ENCODE data around the gene IGLL5. TPM values are rescaled to one million over a fixed set of nuclear protein-coding genes. Genes with fewer than 3 reads are reported as not detected.
"Not testable (repeated sequence)": the region's sequence is repeated elsewhere in the genome, so short reads cannot be mapped to it uniquely, and the experiment has no call there.

The IGLL5 gene
- polyA plus RNA-seq, 1 of the 3 experiments (the other 2 are of a cell fraction): not detected

GRCh38 chr22:22902247-22903001 is 14.8 kb downstream of the IGLL5 start:
- Histone ChIP-seq H3K36me3 (replicated peaks in 1 of 2; ENCODE audit: control insufficient read depth in 1 of 2, insufficient read depth in 2 of 2, low read length in 1 of 2) (no peaks in the 10 kb centered on the region), H3K4me2 (no peak overlapping the region), H3K79me2 (ENCODE audit: insufficient read depth) (no peaks in the 10 kb centered on the region), H3K27ac (ENCODE audit: low read depth in 2 of 2, low read length in 1 of 2) (no peak overlapping the region), H4K20me1 (ENCODE audit: insufficient read depth) (no peaks in the 10 kb centered on the region), H3K27me3 (ENCODE audit: insufficient read depth) (no peaks in the 10 kb centered on the region), H3K9me2 (no peaks in the 10 kb centered on the region), H3K4me3 (ENCODE audit: low read depth in 2 of 2, low read length in 1 of 2) (no peak overlapping the region), H3K9ac (no peak overlapping the region), H3K4me1 (ENCODE audit: control insufficient read depth in 1 of 2, insufficient read depth in 2 of 2, low read depth in 1 of 2, low read length in 1 of 2) (no peaks in the 10 kb centered on the region), H2AFZ (ENCODE audit: low read depth) (no peak overlapping the region), H3K9me3 (no peaks in the 10 kb centered on the region), H3F3A (replicated peaks; ENCODE audit: insufficient read depth) (no peaks in the 10 kb centered on the region)
- TF ChIP-seq EP300 (IDR thresholded peaks at IDR 0.05; ENCODE audit: borderline replicate concordance in 1 of 2, low read depth in 1 of 2, low read length in 1 of 2) (no peak), POLR2AphosphoS5 (IDR thresholded peaks at IDR 0.05; ENCODE audit: low read depth, low read length) (no peak), RAD21 (IDR thresholded peaks at IDR 0.05; ENCODE audit: low read length) (no peak), FOSL2 (IDR thresholded peaks at IDR 0.05; ENCODE audit: borderline replicate concordance, low read depth) (no peak), TAF1 (IDR thresholded peaks at IDR 0.05; ENCODE audit: borderline replicate concordance, low read depth, low read length) (no peak), GATA2 (CRISPR knock-in tag; IDR thresholded peaks at IDR 0.05) (no peak), SMC3 (IDR thresholded peaks at IDR 0.05; ENCODE audit: low read depth, low read length) (no peak), CHD2 (IDR thresholded peaks at IDR 0.05; ENCODE audit: low read length, partially characterized antibody) (no peak)
- TF ChIP-seq, protein P1, sequence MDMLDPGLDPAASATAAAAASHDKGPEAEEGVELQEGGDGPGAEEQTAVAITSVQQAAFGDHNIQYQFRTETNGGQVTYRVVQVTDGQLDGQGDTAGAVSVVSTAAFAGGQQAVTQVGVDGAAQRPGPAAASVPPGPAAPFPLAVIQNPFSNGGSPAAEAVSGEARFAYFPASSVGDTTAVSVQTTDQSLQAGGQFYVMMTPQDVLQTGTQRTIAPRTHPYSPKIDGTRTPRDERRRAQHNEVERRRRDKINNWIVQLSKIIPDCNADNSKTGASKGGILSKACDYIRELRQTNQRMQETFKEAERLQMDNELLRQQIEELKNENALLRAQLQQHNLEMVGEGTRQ (IDR thresholded peaks at IDR 0.05; ENCODE audit: borderline replicate concordance, low read depth, low read length): no peak
- no peak for DNase-seq
- ChIA-PET CTCF (interaction anchor here (0.8 to 2.0 kb wide), 4 partner anchors 19 to 114 kb away, joined by 3 to 12 read pairs (median 6); no protein-coding TSS in a partner anchor), POLR2A (interaction anchor here (0.6 kb wide), 1 partner anchor 990 kb away, joined by 3 read pairs; no protein-coding TSS in a partner anchor)
- 27% methylated on average over 4 of the region's 9 CpGs for WGBS (ENCODE audit: low lambda C conversion rate)

GRCh38 chr22:22903355-22903777 is 15.8 kb downstream of the IGLL5 start:
- ChIA-PET POLR2A (interaction anchor here (0.6 kb wide), 1 partner anchor 991 kb away, joined by 3 read pairs; no protein-coding TSS in a partner anchor), CTCF (interaction anchor here (0.8 to 2.0 kb wide), 4 partner anchors 19 to 115 kb away, joined by 3 to 7 read pairs (median 4); no protein-coding TSS in a partner anchor)
- H3K36me3 ChIP-seq (replicated peaks in 1 of 2; ENCODE audit: control insufficient read depth in 1 of 2, insufficient read depth in 2 of 2, low read length in 1 of 2): no peaks in the 10 kb centered on the region
- H3K4me2 ChIP-seq: no peak overlapping the region
- WGBS (ENCODE audit: low lambda C conversion rate): 0% methylated on average over 2 of the region's 2 CpGs
- no peak overlapping the region for H3K27ac ChIP-seq (ENCODE audit: low read depth in 2 of 2, low read length in 1 of 2)
- no peak overlapping the region for H3K4me3 ChIP-seq (ENCODE audit: low read depth in 2 of 2, low read length in 1 of 2)
- DNase-seq: no peak
- no peaks in the 10 kb centered on the region for H3K79me2 ChIP-seq (ENCODE audit: insufficient read depth)
- H4K20me1 ChIP-seq (ENCODE audit: insufficient read depth): no peaks in the 10 kb centered on the region
- H3K4me1 ChIP-seq (ENCODE audit: control insufficient read depth in 1 of 2, insufficient read depth in 2 of 2, low read depth in 1 of 2, low read length in 1 of 2): no peaks in the 10 kb centered on the region
- H3K9ac ChIP-seq: no peak overlapping the region
- H2AFZ ChIP-seq (ENCODE audit: low read depth): no peak overlapping the region
- H3K9me2 ChIP-seq: no peaks in the 10 kb centered on the region
- no peak for TF ChIP-seq SMC3 (IDR thresholded peaks at IDR 0.05; ENCODE audit: low read depth, low read length)
- no peak for TF ChIP-seq GABPA (IDR thresholded peaks at IDR 0.05; ENCODE audit: low read depth)
- H3K9me3 ChIP-seq: no peaks in the 10 kb centered on the region
- H3K27me3 ChIP-seq (ENCODE audit: insufficient read depth): no peaks in the 10 kb centered on the region
- no peaks in the 10 kb centered on the region for H3F3A ChIP-seq (replicated peaks; ENCODE audit: insufficient read depth)

DNA sequence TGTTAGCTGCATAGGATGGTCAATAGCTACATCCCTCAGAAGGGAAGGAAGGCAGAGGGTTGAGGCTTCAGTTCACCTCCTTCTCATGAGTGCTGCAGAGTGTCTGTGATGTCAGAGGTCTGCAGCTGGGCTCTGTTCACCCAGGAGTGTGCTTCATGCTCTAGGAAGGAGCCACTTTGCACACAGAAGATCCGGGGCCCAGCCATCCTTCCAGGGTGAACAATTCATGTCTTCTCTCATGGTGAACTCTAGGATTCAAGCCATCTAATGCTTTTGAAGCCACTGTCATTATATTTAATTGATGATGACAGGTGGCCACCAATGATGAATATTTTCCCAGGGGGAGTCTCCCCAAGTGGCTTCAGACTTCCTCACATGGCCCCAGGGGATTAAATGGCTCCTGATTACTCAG is 16.2 kb downstream of the IGLL5 start:
- H4K20me1 ChIP-seq (ENCODE audit: insufficient read depth); POLR2A ChIA-PET; H3K79me2 ChIP-seq (ENCODE audit: insufficient read depth); DNase-seq; H3K27me3 ChIP-seq (ENCODE audit: insufficient read depth); H3K36me3 ChIP-seq (replicated peaks in 1 of 2; ENCODE audit: control insufficient read depth in 1 of 2, insufficient read depth in 2 of 2, low read length in 1 of 2); H3K4me1 ChIP-seq (ENCODE audit: control insufficient read depth in 1 of 2, insufficient read depth in 2 of 2, low read depth in 1 of 2, low read length in 1 of 2); H3K4me3 ChIP-seq (ENCODE audit: low read depth in 2 of 2, low read length in 1 of 2); H2AFZ ChIP-seq (ENCODE audit: low read depth); H3F3A ChIP-seq (replicated peaks; ENCODE audit: insufficient read depth); H3K9me2 ChIP-seq; H3K27ac ChIP-seq (ENCODE audit: low read depth in 2 of 2, low read length in 1 of 2); H3K9ac ChIP-seq; H3K4me2 ChIP-seq; H3K9me3 ChIP-seq: not testable (repeated sequence)
- CTCF ChIA-PET: interaction anchor here (0.8 to 2.0 kb wide), 2 partner anchors 20 to 48 kb away, joined by 3 to 7 read pairs; no protein-coding TSS in a partner anchor
- WGBS (ENCODE audit: low lambda C conversion rate): 0% methylated on average over 1 of the region's 1 CpG

DNA sequence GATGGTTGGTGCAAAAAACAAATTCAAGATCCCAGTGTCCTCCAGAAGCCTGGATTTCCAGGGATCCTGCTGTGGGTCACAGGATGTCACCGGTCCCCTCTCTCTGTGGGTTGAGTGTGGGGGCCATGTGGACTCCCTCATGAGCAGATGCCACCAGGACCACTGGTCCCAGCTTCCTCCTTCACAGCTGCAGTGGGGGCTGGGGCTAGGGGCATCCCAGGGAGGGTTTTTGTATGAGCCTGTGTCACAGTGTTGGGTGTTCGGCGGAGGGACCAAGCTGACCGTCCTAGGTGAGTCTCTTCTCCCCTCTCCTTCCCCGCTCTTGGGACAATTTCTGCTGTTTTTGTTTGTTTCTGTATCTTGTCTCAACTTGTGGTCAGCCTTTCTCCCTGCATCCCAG is 17.1 kb downstream of the IGLL5 start:
- H3K9me2 ChIP-seq; H3K27me3 ChIP-seq (ENCODE audit: insufficient read depth); H2AFZ ChIP-seq (ENCODE audit: low read depth); H3K79me2 ChIP-seq (ENCODE audit: insufficient read depth); H3K36me3 ChIP-seq (replicated peaks in 1 of 2; ENCODE audit: control insufficient read depth in 1 of 2, insufficient read depth in 2 of 2, low read length in 1 of 2); H3K27ac ChIP-seq (ENCODE audit: low read depth in 2 of 2, low read length in 1 of 2); H3F3A ChIP-seq (replicated peaks; ENCODE audit: insufficient read depth); H3K9me3 ChIP-seq; H3K4me2 ChIP-seq; H3K4me1 ChIP-seq (ENCODE audit: control insufficient read depth in 1 of 2, insufficient read depth in 2 of 2, low read depth in 1 of 2, low read length in 1 of 2); CTCF ChIA-PET; H4K20me1 ChIP-seq (ENCODE audit: insufficient read depth); DNase-seq; H3K9ac ChIP-seq; H3K4me3 ChIP-seq (ENCODE audit: low read depth in 2 of 2, low read length in 1 of 2): not testable (repeated sequence)
- WGBS (ENCODE audit: low lambda C conversion rate): 17% methylated on average over 1 of the region's 5 CpGs
- POLR2A ChIA-PET: interaction anchor here (0.6 kb wide), 1 partner anchor 17 kb away, joined by 3 read pairs; no protein-coding TSS in a partner anchor

Data from SK-N-SH (cell line).